ENCODE measurements around the gene PAQR3.
"Not testable (repeated sequence)": the region's sequence is repeated elsewhere in the genome, so short reads cannot be mapped to it uniquely, and the experiment has no call there.

The PAQR3 gene

DNA sequence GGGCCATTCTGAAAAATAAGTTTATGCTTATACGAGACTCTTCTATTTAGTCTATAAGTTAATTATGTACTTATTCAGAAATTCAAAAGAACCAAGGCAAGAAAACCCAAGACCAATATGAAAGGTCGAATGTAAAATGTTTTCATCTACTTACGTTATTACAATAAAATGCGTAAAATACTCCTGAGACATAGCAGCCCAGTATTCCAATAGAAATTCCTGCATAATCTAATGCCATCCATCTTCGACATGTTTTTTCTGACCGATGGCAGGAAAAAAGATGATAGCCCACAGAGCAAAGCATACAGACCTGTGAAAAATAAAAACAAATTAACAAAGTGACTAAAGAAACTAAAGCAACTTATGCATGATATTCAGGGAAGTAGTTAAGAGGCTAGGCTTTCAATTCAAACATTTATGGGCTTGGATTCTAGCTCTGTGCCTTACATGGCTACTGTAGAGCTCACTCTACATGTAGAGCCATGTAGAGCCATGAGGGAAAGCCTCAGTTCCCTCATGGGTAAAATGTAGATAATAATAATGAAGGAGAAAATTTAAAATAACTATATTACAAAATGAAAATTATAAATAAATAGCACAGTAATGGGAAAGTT lies 9.1 kb downstream of the PAQR3 start:
- DNase-seq (ENCODE audit: low read depth in 2 of 3, low spot score in 2 of 3), result no peak

DNA sequence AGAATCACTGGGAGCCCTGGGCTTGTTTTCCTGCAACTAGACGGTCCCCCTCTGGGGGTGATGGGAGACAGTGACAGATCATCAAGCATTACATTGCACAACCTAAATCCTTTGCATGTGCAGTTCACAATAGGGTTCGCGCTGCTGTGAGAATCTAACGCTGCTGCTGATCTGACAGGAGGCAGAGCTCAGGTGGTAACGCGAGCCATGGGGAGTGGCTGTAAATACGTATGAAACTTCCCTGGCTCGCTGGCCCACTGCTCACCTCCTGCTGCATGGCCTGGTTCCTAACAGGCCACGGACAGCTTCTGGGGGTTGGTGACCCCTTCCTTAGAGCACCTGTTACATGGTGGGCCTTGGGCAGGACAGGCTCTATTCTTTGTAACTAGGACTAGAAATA lies 10.4 kb downstream of the PAQR3 start:
- no peak for DNase-seq (ENCODE audit: low read depth in 2 of 3, low spot score in 2 of 3)

DNA sequence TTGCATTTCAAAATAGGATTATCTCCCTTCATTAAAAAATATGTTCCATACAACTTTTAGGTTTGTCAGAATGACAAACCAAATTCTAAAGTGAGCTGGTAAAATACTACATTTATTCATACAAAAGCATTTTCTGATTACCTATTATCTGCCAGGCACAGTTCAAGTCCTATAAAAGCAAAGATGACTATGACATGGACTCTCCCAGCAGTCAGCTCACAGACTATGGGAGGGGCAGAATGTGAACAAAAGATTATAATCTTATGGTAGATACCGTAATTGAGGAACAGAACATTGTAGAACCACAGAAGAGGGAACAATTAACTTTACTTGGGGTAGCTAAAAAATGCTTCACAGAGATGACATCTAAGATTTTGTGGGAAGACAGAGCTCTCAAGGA lies 12.4 kb downstream of the PAQR3 start:
- no peak for DNase-seq (ENCODE audit: low read depth in 2 of 3, low spot score in 2 of 3)

DNA sequence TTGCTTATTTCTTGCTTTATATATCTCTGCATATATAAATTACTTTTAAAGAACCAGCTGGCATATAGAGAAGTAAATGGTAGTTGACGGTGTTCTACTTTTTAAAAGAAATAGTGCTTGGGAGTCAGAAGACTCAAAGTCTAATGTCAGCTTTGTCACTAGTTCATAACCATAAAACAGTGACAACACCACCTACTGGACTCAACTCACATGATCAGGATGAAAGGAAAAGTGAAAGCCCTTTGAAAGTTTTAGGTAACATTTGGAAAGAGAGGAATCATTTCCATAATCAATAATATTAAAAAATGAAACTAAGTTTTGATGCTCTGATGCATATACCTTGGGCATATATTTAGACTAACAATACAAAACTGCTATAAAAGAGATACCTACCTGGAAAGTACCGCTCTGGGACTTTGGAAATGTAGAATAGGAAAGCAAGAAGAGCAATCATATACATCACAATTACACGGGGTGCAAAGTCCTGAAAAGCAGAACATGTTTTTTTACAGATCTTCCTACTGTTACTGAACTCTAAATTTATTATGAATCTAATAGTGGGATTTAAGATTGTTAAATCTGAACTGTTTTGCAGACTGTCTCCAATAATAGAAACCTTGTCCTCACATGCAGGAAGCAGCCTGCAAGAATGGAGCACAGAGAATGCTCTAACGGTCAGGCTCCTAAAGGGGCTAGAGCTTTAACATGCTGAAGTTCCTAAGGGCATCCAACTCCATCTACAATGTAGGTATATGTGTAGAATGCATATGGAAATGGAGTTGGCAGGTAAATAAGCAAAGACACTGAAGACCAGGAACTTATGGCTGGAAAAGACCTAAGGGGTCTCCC lies 15.6 kb downstream of the PAQR3 start:
- no peak for DNase-seq (ENCODE audit: low read depth in 2 of 3, low spot score in 2 of 3)

DNA sequence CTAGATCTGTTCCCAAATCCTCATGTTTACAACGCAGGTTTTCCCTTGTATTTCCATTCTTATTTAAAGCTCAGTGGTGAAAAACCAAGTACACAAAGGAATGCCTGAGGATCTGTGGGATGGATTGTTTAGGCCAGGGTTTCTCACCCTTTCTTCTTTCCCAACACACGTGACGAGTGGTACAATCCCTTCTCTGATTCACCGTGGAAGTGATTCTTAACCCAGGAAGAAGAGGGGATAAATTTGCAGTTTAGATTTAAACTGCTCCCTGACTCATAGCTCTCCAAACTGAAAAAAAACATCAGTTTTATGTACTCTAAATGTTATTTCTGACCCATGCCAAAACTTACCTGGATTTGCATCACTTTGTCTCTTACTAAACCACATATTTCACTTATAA lies 17.0 kb downstream of the PAQR3 start:
- no peak for DNase-seq (ENCODE audit: low read depth in 2 of 3, low spot score in 2 of 3)

DNA sequence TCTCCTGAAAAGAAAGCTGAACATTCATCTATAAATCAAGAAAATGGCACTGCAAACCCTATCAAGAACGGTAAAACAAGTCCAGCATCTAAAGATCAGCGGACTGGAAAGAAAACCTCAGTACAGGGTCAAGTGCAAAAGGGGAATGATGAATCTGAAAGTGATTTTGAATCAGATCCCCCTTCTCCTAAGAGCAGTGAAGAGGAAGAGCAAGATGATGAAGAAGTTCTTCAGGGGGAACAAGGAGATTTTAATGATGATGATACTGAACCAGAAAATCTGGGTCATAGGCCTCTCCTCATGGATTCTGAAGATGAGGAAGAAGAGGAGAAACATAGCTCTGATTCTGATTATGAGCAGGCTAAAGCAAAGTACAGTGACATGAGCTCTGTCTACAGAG lies 28.6 kb downstream of the PAQR3 start:
- no peak for DNase-seq (ENCODE audit: low read depth in 2 of 3, low spot score in 2 of 3)

DNA sequence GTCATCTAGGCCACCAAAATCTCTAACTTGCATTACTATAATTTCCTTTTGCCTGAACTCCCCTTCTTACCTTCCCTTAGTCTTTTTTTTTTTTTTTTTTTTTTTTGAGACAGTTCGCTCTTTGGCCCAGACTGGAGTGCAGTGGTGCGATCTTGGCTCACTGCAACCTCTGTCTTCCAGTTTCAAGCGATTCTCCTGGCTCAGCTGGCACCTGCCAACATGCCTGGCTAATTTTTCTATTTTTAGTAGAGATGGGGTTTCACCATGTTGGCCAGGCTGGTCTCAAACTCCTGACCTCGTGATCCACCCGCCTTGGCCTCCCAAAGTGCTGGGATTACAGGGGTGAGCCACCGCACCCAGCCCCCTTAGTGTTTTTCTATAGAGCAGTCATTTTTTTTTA lies 30.3 kb downstream of the PAQR3 start:
- DNase-seq (ENCODE audit: low read depth in 2 of 3, low spot score in 2 of 3), result not testable (repeated sequence)

GRCh38 chr4:78907638-78908037 lies 31.6 kb downstream of the PAQR3 start:
- DNase-seq (ENCODE audit: low read depth in 2 of 3, low spot score in 2 of 3), result no peak

DNA sequence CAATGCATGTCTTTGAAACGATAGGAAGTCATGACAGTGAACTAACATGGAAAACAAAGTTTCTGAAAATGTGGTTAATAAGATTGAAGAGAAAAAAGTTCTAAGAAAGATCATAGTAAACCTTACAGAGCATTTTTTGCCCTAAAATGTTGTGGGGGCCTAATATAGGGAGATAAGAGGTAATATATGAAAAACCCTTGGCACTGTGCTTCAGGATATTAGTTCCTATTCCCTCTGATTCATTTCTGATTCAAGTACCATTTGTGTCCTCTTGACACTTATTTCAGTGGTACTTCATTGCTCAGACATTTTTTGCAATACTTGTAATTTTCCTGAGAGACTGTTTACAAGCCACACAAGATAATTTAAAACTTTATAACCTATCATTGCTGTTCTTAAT lies 35.1 kb downstream of the PAQR3 start:
- no peak for DNase-seq (ENCODE audit: low read depth in 2 of 3, low spot score in 2 of 3)

GRCh38 chr4:78902298-78902697 lies 36.9 kb downstream of the PAQR3 start:
- no peak for DNase-seq (ENCODE audit: low read depth in 2 of 3, low spot score in 2 of 3)

DNA sequence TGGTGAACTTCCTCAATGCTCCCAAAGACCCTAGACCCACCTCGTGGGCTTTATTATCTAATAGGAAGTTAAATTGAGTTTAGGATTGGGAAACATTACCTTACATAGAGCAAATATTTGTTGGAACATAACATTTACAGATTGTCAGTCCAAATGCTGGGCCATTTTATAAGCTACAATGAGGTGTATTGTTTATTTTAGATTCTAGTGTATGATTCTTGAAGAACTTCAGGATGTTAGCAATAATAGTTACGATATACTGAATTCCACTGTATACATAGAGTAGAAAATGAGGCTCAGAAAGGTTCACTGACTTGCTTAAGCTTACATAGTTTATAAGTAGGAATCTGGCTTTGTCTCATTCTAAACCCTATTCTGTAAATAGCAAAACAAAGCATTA lies 37.4 kb downstream of the PAQR3 start:
- DNase-seq (ENCODE audit: low read depth in 2 of 3, low spot score in 2 of 3), result no peak

GRCh38 chr4:78899302-78899701 lies 39.9 kb downstream of the PAQR3 start:
- DNase-seq (ENCODE audit: low read depth in 2 of 3, low spot score in 2 of 3), result no peak

DNA sequence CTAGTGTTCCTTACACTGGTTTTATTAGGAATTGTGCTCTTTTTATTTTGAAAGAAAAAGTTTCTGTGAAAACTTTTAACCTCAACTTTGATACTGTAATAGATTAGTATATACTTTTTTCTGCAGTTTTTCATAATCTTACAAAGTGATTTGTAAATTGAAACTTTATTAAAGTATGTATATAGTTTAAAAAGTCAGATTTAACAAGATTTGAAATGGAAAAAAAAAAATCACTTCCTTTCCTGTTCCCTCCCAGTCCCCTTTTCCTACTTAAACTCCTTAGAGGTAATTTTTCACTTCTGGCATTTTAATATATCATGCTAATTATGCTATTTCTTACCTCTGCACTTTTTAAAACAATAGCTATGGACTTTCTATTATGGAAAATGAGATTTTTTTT lies 49.3 kb downstream of the PAQR3 start:
- no peak for DNase-seq (ENCODE audit: low read depth in 2 of 3, low spot score in 2 of 3)

- DNase-seq (ENCODE audit: low read depth in 2 of 3, low spot score in 2 of 3), result no peak
These were observed 53.6 kb downstream of the PAQR3 start for GRCh38 chr4:78885598-78885997.

DNA sequence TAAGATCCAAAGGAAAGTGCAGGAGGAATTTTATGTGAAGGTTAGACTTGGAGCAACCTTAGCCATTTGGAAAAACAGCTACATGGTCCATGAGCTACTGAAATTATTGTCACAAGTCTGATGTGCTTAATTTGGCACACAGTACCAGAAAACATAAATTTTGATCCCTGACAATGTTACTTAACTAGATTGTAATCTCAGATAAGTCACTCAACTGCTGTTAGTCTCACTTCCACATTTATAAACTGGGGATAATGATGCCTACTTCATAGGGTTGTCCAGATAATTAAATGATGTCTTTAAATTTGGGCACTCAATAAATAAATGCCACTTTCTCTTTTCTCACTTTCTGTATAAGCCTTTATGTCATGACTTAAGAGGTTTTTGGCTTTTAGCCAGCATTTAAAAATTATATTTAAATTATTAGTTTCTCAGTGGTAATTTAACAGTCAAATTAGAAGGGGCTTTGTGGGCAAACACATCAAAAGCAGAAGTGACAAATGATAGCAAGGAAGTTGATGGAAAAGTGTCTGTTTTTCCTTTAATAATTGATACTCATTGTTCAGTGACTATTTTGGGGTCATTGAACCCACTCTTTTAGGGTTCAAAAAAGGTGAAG lies 58.3 kb downstream of the PAQR3 start:
- no peak for DNase-seq (ENCODE audit: low read depth in 2 of 3, low spot score in 2 of 3)

- DNase-seq (ENCODE audit: low read depth in 2 of 3, low spot score in 2 of 3), result no peak
These were observed 61.2 kb downstream of the PAQR3 start for GRCh38 chr4:78878031-78878430.

- DNase-seq (ENCODE audit: low read depth in 2 of 3, low spot score in 2 of 3), result no peak
These were observed 62.5 kb downstream of the PAQR3 start for GRCh38 chr4:78876568-78877320.

- DNase-seq (ENCODE audit: low read depth in 2 of 3, low spot score in 2 of 3), result no peak
These were observed 69.2 kb downstream of the PAQR3 start for GRCh38 chr4:78870056-78870455.

- DNase-seq (ENCODE audit: low read depth in 2 of 3, low spot score in 2 of 3), result not testable (repeated sequence)
These were observed 70.5 kb downstream of the PAQR3 start for GRCh38 chr4:78868712-78869111.

DNA sequence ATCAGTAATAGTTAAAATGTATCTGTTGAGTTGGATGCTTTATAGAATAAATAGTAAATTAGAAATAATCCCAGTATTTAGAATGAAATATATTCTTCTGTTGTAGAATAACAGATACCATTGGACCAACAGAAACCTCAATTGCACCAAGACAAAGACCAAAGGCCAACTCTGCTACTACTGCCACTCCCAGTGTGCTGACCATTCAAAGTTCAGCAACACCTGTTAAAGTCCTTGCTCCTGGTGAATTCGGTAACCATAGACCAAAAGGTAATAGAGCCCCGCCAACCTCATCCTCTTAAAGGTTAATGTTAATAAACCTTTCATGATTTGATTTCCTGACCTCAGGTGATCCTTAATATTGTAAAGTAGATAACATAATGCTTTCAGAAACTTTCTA lies 73.8 kb downstream of the PAQR3 start:
- no peak for DNase-seq (ENCODE audit: low read depth in 2 of 3, low spot score in 2 of 3)

GRCh38 chr4:78864405-78865024 lies 74.7 kb downstream of the PAQR3 start:
- DNase-seq (ENCODE audit: low read depth in 2 of 3, low spot score in 2 of 3), result no peak

Data from activated CD8-positive, alpha-beta memory T cell treated with anti-CD3 and anti-CD28 coated beads for 48 hours (primary cell).